Mononuclear cell (primary cell): ENCODE measurements around the gene WDR7. TPM values are rescaled to one million over a fixed set of nuclear protein-coding genes. Genes with fewer than 3 reads are reported as not detected.

Experiments used
- H3K27me3 ChIP-seq: 2 replicates; pipeline ENCODE4 v1.6.0; 2011; ENCODE audit warnings: low read length, control low read depth; ENCODE audit not compliant: insufficient read depth
- H3K4me1 ChIP-seq: 2 replicates; pipeline ENCODE4 v1.5.1; 2011; ENCODE audit warnings: mild to moderate bottlenecking, low read length, control low read depth; ENCODE audit not compliant: insufficient read depth
- H3K4me3 ChIP-seq: 2 replicates; pipeline ENCODE4 v1.5.1; 2011; ENCODE audit warnings: mild to moderate bottlenecking, low read length, moderate library complexity
- H3K9me3 ChIP-seq: 2 replicates; pipeline ENCODE4 v1.5.1; 2011; ENCODE audit warnings: low read depth, mild to moderate bottlenecking, control low read depth, low read length
- total RNA-seq: library from RNA; depleted of rRNA; stranded (reverse); fragments of >200 nt; gene quantifications from one replicate; pipeline ENCODE4 v1.2.3, GENCODE V29; 2012

Gene WDR7
- total RNA-seq, 1 donor: 52.7 TPM

DNA sequence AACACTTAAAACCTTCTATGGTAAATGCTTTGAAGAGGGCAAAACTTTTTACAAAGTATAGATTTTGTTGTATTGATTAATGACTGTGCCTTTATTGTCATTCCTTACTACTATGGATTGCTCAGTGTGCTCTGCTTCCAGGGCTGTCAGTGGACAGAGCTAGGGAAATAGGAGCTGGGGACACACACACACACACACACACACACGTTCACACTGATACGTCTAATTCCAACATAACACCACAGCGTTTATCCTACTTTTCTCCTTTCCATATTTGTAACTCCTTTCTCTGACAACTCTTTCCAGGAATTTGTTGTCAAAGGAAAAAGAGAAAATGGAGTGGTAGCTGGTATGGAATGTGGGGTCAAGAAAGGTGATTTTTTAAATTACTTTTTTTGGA, 21.8 kb downstream of the WDR7 start:
- Histone ChIP-seq H3K4me3 (no peak overlapping the region), H3K27me3 (no peaks in the 10 kb centered on the region), H3K9me3 (no peaks in the 10 kb centered on the region), H3K4me1 (peaks cover 7% of the 10 kb centered on the region)

DNA sequence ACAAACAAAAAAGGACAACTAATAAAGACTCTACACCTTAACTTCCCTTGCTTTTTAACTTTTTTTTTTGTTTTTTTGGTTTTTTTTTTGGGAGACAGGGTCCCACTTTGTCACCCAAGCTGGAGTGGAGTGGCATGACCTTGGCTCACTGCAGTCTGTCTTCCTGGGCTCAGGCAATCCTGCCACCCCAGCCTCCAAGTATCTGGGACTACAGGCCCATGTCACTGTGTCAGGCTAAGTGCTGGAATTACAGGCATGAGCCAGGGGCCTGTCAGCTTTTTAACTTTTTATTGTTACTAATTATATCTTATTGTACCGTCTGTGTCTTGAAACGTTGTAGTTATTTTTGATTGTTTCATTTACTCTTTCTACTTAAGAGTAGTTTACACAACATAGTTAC, 25.5 kb downstream of the WDR7 start:
- Histone ChIP-seq H3K4me1 (no peaks in the 10 kb centered on the region), H3K9me3 (no peaks in the 10 kb centered on the region), H3K27me3 (no peaks in the 10 kb centered on the region), H3K4me3 (no peak overlapping the region)

DNA sequence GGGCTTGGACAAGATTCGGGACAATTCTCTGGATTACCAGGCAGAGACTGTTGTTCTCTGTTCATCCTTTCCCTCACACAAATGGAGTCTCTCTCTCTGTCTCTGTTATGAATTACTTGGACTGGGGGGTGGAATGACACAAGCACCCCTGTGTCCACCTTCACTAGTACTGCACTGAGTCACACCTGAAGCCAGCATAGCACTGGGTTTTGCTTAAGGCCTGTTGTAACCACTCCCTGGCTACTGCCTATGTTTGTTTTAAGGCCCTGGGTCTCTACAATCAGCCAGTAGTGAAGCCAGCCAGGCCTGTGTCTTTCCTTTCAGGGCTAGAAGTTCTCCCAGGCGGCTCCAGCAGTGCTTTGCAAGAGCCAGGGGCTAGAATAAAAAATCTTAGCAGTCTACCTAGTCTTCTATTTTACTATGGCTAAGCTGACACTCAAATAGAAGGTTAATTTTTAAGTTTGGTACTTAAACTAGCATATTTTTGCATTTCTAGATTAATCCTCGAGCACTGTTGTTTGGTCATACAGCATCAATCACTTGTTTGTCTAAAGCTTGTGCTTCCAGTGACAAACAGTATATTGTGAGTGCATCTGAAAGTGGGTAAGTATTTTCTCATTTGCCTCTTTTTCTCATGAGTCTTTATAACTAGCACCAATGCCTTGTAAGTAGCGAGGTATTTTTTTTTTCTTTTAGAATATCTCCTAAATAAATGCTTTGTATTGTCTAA, 27.8 kb downstream of the WDR7 start:
- no peaks in the 10 kb centered on the region for H3K9me3 ChIP-seq
- H3K4me3 ChIP-seq: no peak overlapping the region
- H3K4me1 ChIP-seq: no peaks in the 10 kb centered on the region
- H3K27me3 ChIP-seq: no peaks in the 10 kb centered on the region

DNA sequence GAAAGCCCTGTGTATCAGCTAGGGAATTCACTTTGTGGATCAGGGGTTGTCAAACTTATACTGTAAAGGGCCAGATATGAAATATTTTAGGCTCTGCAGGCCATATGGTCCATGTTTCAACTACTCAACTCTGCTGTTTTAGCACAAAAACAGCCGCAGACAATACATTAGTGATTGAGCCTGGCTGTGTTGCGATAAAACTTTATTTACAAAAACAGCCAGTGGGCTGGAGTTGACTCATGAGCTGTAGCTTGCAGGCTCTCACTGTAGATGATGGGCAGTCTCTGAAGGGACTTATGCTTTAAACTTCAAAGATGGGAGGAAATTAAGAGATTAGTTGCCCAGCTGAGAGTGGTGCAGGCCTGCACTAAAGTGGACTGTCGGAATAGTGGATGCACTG, 33.1 kb downstream of the WDR7 start:
- Histone ChIP-seq H3K4me1 (no peaks in the 10 kb centered on the region), H3K27me3 (no peaks in the 10 kb centered on the region)

DNA sequence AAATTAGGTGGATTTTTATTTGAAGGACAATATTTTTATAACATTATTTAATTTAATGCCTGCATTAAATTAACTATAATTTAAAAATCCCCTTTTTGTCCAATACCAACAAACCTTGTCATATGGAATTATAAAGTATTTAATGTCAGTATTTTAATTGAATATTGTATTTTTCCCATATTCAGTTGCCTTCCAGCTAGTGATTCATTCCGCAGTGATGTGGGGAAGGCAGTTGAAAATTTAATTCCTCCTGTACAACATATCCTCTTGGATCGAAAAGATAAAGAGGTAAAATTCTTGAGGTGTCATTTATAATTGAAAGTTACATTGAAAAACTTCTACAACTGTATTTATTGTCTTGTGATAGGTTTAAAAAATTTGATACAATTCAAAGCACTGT, 40.4 kb downstream of the WDR7 start:
- Histone ChIP-seq H3K27me3 (no peaks in the 10 kb centered on the region), H3K9me3 (no peaks in the 10 kb centered on the region), H3K4me1 (no peaks in the 10 kb centered on the region), H3K4me3 (no peak overlapping the region)

More for the DNA sequence above, 33.1 kb downstream of the WDR7 start:
- H3K9me3 ChIP-seq: no peaks in the 10 kb centered on the region
- H3K4me3 ChIP-seq: no peak overlapping the region

DNA sequence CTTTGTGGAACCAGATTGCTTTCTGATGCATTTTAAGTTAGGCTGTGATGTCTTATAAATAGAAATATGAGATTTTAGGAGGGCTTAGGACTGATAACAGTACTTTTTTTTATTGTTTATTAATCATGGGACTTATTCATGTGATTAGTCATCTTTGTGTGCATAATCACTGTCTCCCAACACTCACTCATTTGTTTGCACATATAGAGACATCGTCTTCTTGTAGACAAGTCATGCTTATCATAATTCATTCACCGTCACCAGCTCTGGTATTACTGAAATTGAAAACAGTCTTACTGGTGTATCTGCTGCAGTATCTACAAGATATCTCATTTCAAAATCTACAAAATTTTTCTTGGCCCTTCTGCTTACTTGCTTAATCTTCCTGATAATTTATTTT, 45.8 kb downstream of the WDR7 start:
- Histone ChIP-seq H3K9me3 (no peaks in the 10 kb centered on the region), H3K4me1 (no peaks in the 10 kb centered on the region), H3K4me3 (no peak overlapping the region), H3K27me3 (no peaks in the 10 kb centered on the region)

DNA sequence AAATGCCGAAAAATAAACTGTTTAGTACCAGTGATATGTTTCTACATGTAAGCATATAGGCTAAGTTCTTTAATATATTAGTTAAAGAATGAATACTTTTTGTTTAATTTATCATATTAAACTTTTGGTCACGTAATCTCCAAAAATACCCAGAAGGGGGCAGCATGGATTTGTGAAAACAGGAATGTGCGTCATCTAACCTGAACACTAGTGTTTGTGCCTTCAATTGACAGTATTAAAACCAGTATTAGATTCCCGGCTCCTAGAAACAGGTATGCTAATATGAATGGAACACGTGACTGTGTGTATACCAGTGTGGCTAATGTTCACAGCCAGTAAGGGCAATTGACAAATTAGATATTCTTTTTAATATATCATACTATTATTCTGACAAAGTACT, 51.8 kb downstream of the WDR7 start:
- H3K9me3 ChIP-seq: no peaks in the 10 kb centered on the region
- H3K27me3 ChIP-seq: no peaks in the 10 kb centered on the region
- H3K4me1 ChIP-seq: no peaks in the 10 kb centered on the region
- H3K4me3 ChIP-seq: no peak overlapping the region

DNA sequence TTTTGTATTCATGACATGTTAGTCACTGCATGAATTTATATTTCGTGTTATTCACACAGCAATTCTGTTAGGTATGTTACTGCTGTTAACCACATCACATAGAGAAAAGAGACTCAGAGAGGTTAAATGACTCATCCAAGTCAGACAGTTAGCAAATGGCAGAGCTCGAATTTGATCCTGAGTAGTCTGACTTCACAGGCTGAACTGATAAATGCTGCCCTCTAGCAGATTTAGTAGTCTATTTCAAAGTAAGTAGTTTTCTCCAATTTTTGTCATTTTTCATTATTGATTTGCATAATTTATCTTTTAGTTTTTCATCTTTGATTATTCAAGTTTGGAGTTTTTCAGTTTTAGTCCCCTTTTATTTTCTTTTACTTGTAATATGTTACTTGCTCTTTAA, 58.3 kb downstream of the WDR7 start:
- no peaks in the 10 kb centered on the region for H3K27me3 ChIP-seq
- no peaks in the 10 kb centered on the region for H3K4me1 ChIP-seq
- no peak overlapping the region for H3K4me3 ChIP-seq
- no peaks in the 10 kb centered on the region for H3K9me3 ChIP-seq

DNA sequence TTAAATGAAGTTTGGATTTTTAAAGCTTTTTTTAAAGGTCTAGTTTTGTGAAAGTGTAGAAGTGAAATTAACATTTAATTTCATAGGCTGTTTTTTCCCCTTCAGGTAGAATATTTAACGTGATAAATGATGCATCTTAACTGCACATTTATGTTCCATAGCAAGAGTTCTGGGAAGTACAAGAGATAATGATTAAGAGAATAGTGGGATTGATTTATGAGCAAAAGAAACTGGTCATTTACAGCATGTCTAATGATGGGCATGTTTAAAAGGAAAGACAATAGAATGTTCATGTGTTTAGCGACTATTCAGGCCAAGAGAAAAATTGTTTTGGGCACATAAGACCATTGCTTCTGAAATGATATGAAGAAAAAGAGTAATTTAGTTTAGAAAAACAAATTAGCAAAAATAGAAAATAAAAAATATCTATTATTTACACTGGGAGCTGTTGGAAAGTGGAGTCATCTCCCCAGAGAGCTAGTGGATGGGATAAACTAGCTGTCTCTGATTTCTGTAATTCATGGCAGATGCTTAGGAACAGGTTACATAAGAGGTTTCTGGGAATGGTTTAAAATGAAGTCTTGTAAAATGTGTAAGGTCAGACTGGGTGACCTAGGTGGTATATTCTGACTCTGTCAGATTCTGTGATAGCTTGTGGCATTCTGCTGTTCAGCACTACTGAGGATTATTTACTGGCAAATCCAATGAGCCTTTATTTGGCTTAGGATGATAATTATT, 60.7 kb downstream of the WDR7 start:
- no peak overlapping the region for H3K4me3 ChIP-seq
- H3K9me3 ChIP-seq: no peaks in the 10 kb centered on the region
- H3K4me1 ChIP-seq: no peaks in the 10 kb centered on the region
- no peaks in the 10 kb centered on the region for H3K27me3 ChIP-seq

DNA sequence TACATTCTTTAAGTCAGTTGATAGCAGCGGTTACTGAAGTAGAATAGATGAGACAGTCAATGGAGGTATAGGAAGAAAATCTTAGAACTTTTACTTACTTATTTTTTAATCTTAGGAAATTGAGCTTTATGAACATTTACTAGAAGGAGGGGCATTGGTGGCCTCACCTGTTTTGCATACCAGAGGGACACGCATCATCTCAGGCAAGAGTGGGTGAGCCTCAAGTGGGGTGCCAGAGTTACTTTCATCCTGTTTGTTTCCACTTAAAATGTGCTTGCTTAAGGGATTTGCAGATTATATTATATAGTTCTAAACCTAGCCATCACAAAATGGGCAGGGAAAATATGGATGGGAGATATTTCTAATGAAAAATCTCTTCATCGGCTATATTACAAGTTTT, 61.6 kb downstream of the WDR7 start:
- H3K4me1 ChIP-seq: no peaks in the 10 kb centered on the region
- no peaks in the 10 kb centered on the region for H3K27me3 ChIP-seq
- no peak overlapping the region for H3K4me3 ChIP-seq
- H3K9me3 ChIP-seq: no peaks in the 10 kb centered on the region

DNA sequence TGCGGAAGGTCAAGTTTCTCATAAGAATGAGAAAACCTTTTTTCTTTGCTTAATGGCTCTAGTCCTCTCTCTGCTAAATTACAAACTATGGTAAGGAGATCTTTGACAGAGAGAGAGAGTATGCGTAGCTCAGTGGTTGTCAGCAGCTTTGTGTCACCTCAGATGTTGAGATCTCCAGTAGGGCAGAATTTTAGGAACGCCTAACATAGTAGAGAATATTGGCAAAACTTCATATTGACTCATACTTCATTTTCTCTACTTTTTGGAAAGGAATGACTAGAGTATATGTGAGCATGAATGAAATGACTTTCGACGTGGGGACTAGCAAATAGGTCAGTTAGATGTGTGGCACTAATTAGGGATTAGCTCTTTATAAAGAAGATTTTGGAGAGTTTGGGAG, 64.0 kb downstream of the WDR7 start:
- H3K4me1 ChIP-seq: no peaks in the 10 kb centered on the region
- no peak overlapping the region for H3K4me3 ChIP-seq
- no peaks in the 10 kb centered on the region for H3K27me3 ChIP-seq
- no peaks in the 10 kb centered on the region for H3K9me3 ChIP-seq

DNA sequence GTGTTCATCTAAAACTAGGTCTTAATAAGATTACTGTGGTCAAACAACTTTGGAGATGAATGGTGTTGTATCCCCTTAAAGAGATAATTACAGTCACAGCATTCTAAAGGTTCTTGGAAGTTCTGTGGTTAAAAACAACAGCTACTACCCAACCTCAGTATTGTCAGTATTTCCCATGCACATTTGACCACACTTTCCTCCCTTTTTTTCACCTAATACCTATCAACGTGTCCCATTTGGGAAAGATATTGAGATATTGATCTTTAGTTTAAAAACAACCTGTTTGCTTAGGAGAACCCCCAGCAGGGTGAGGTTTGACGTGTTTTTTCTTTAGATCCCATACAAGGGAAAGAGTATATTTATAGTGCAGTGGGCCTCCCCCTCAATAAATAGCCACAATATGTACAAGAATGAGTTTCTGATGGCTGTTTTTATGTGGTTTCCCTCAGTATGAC, 65.6 kb downstream of the WDR7 start:
- Histone ChIP-seq H3K4me3 (no peak overlapping the region), H3K27me3 (no peaks in the 10 kb centered on the region), H3K4me1 (no peaks in the 10 kb centered on the region)

DNA sequence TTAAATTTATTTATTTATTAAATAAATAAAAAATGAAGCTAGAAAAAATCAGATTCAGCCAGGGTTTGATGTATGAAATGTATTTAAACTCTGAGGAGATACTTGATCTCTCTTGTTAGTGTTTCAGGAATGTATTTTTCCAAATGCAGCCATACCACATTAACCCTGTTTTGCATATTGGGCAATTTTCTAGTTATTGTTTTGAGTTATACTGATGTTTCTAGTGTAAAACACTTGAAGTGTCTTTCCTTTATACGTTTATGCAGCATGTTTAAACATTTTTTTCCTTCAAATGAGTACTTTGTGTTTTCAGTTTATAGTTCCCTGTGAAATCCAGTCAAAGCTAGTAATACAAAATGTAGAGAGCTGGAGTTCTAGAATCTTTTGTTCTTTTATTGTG, 69.9 kb downstream of the WDR7 start:
- Histone ChIP-seq H3K4me1 (no peaks in the 10 kb centered on the region), H3K4me3 (no peak overlapping the region), H3K27me3 (no peaks in the 10 kb centered on the region), H3K9me3 (no peaks in the 10 kb centered on the region)

More for the DNA sequence above, 65.6 kb downstream of the WDR7 start:
- no peaks in the 10 kb centered on the region for H3K9me3 ChIP-seq

DNA sequence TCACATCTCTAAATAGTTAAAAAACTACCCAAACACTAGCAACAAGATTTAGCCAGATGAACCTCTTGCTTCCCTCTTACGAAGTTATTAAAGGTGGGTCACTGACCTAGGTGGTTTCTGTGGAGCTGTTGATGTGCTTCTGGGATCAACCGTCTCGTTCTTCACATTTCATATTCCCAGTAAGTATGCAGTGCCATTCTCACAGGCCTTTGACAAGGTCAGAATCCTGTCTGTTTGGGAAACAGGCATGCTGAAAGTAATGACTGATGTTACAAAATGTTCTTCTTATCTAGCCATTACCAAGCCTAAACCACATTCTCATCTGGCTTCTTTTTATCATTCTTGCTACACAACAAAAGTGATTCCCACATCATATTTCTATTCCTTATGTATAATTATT, 70.3 kb downstream of the WDR7 start:
- H3K4me1 ChIP-seq: no peaks in the 10 kb centered on the region
- no peaks in the 10 kb centered on the region for H3K27me3 ChIP-seq
- H3K4me3 ChIP-seq: no peak overlapping the region

DNA sequence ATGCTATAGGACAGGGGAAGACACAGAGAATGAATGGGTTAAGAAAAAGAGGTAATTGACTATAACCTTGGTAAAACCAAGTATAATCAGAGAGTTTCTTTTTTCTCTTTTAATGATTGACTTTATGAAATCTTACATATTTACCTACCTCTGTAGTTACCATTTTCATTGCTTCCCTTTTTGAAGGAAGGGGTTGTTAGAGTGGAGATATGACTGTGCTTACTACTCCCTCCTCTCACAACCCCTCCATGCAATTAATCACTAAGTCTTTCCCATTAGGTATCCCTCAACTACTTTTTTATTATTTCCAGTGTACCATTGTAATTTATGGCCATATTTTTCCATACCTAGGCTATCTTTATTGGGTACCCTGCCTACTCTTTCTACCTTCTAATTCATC, 71.4 kb downstream of the WDR7 start:
- H3K27me3 ChIP-seq: no peaks in the 10 kb centered on the region
- H3K9me3 ChIP-seq: no peaks in the 10 kb centered on the region
- no peaks in the 10 kb centered on the region for H3K4me1 ChIP-seq
- H3K4me3 ChIP-seq: no peak overlapping the region

More for the DNA sequence above, 70.3 kb downstream of the WDR7 start:
- H3K9me3 ChIP-seq: no peaks in the 10 kb centered on the region

DNA sequence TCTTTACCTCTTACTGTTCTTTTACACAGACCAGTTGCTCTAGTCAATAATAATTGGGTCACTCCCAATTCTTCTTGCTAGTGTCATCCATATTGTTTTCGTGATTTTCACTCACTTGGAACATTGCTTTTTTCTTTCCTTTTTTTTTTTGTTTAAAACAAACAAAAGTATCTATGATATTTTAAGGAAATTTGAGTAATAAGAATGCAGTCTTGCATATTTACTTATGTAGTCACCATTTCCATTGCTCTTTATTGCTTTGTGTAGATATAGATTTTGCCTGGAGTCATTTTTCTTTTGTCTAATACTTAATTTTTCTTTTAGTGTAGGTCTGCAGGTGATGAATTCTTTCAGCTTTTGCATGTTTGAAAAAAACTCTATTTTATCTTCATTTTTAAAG, 71.9 kb downstream of the WDR7 start:
- H3K27me3 ChIP-seq: no peaks in the 10 kb centered on the region

More for the DNA sequence above, 71.9 kb downstream of the WDR7 start:
- Histone ChIP-seq H3K9me3 (no peaks in the 10 kb centered on the region), H3K4me3 (no peak overlapping the region), H3K4me1 (no peaks in the 10 kb centered on the region)
